ENCODE results near the gene ORM1. TPM values are rescaled to one million over a fixed set of nuclear protein-coding genes. Genes with fewer than 3 reads are reported as not detected.

Gene ORM1
- total and polyA plus RNA-seq, 2 of the 8 experiments (the other 6 are each of a cell fraction or from before 2014, with no cell fraction given), result 0.32 TPM; not detected in 1

GRCh38 chr9:114363424-114363823 is 40.5 kb downstream of the ORM1 start (continued):
- TF ChIP-seq CHD7 (IDR thresholded peaks at IDR 0.05; ENCODE audit: insufficient replicate concordance, low read length) (no peak), TAF7 (optimal IDR thresholded peaks at IDR 0.05; ENCODE audit: borderline replicate concordance, low read depth, low read length) (no peak), RAD21 (IDR thresholded peaks at IDR 0.05 in 1 of 2, conservative IDR thresholded peaks at IDR 0.05 in 1 of 2; ENCODE audit: low read depth in 2 of 2, low read length in 2 of 2) (no peak), KDM4A (IDR thresholded peaks at IDR 0.05; ENCODE audit: low read depth, low read length, severe bottlenecking) (no peak), E2F6 (IDR thresholded peaks at IDR 0.05) (no peak)

All from H1 (cell line).